Astrocyte (in vitro differentiated cells and primary cell): ENCODE data around the gene IL15. TPM values are rescaled to one million over a fixed set of nuclear protein-coding genes. Genes with fewer than 3 reads are reported as not detected.

ENCODE experiments used
- DNase-seq: peaks from one replicate; pipeline ENCODE4 v3.0.0-alpha.2; 2010; ENCODE audit warnings: low read depth
- FAIRE-seq: peaks from 2 replicates; lab custom pipeline; 2011; peaks lifted over from hg19 to GRCh38; lab: Jason Lieb, UNC
- H2AFZ ChIP-seq: 2 replicates; pipeline ENCODE4 v1.6.0; 2012; ENCODE audit warnings: low read depth, low read length, inconsistent platforms
- H3K27ac ChIP-seq: 2 replicates; pipeline ENCODE4 v1.5.1; 2011; ENCODE audit warnings: low read depth, low read length, inconsistent platforms
- H3K27me3 ChIP-seq: 2 replicates; pipeline ENCODE4 v1.6.0; 2011; ENCODE audit warnings: low read length, inconsistent platforms; ENCODE audit not compliant: insufficient read depth
- H3K36me3 ChIP-seq: 2 replicates; pipeline ENCODE4 v1.5.1; 2011; ENCODE audit warnings: low read length, inconsistent platforms; ENCODE audit not compliant: insufficient read depth
- H3K4me1 ChIP-seq: 2 replicates; pipeline ENCODE4 v1.5.1; 2011; ENCODE audit warnings: low read length, inconsistent platforms; ENCODE audit not compliant: insufficient read depth
- H3K4me2 ChIP-seq: 2 replicates; pipeline ENCODE4 v1.6.0; 2012; ENCODE audit warnings: low read length, inconsistent platforms
- H3K4me3 ChIP-seq: 2 replicates; pipeline ENCODE4 v1.5.1; 2011; ENCODE audit warnings: low read depth, mild to moderate bottlenecking, low read length, inconsistent platforms; ENCODE audit not compliant: insufficient read depth
- H3K79me2 ChIP-seq: 2 replicates; pipeline ENCODE4 v1.6.0; 2012; ENCODE audit warnings: mild to moderate bottlenecking, low read length, inconsistent platforms; ENCODE audit not compliant: insufficient read depth
- H3K9ac ChIP-seq: 2 replicates; pipeline ENCODE4 v1.6.0; 2012; ENCODE audit warnings: mild to moderate bottlenecking, low read length, inconsistent platforms
- H3K9me3 ChIP-seq: 2 replicates; pipeline ENCODE4 v1.5.1; 2012; ENCODE audit warnings: low read depth, mild to moderate bottlenecking, low read length, inconsistent platforms; ENCODE audit not compliant: insufficient read depth
- H4K20me1 ChIP-seq: 2 replicates; pipeline ENCODE4 v1.6.0; 2012; ENCODE audit warnings: low read length, inconsistent platforms; ENCODE audit not compliant: insufficient read depth
- H3K27ac Mint-ChIP-seq: one replicate; pipeline ENCODE4 v1.8.0; 2021; ENCODE audit warnings: mild to moderate bottlenecking, mixed read lengths; ENCODE audit not compliant: unreplicated experiment
- H3K27me3 Mint-ChIP-seq: one replicate; pipeline ENCODE4 v1.8.0; 2021; ENCODE audit warnings: low read depth, mixed read lengths; ENCODE audit not compliant: unreplicated experiment
- H3K36me3 Mint-ChIP-seq: one replicate; pipeline ENCODE4 v1.8.0; 2021; ENCODE audit warnings: low read depth, mixed read lengths; ENCODE audit not compliant: unreplicated experiment
- H3K4me1 Mint-ChIP-seq: one replicate; pipeline ENCODE4 v1.8.0; 2021; ENCODE audit warnings: low read depth, mixed read lengths; ENCODE audit not compliant: unreplicated experiment
- H3K4me3 Mint-ChIP-seq: one replicate; pipeline ENCODE4 v1.8.0; 2021; ENCODE audit warnings: mild to moderate bottlenecking, moderate library complexity, mixed read lengths; ENCODE audit not compliant: unreplicated experiment
- H3K9me3 Mint-ChIP-seq: one replicate; pipeline ENCODE4 v1.8.0; 2021; ENCODE audit warnings: mild to moderate bottlenecking, mixed read lengths; ENCODE audit not compliant: unreplicated experiment
- EZH2 ChIP-seq: IDR thresholded peaks from 2 replicates; pipeline ENCODE4 v1.6.1; 2012; ENCODE audit warnings: mild to moderate bottlenecking, low read length, inconsistent platforms; ENCODE audit not compliant: insufficient read depth
- total RNA-seq: library from RNA; stranded (reverse); gene quantifications from 2 replicates; pipeline ENCODE4 v1.2.1, GENCODE V29; 2021
- TF ChIP-seq, protein P1 (sequence below): IDR thresholded peaks from 2 replicates; pipeline ENCODE4 v1.5.1; 2011; ENCODE audit warnings: low read depth, mild to moderate bottlenecking, inconsistent platforms, low read length, moderate library complexity; ENCODE audit not compliant: insufficient read depth

Gene IL15
- total RNA-seq, 1 donor from 2014 or later, result 3.6 TPM

DNA sequence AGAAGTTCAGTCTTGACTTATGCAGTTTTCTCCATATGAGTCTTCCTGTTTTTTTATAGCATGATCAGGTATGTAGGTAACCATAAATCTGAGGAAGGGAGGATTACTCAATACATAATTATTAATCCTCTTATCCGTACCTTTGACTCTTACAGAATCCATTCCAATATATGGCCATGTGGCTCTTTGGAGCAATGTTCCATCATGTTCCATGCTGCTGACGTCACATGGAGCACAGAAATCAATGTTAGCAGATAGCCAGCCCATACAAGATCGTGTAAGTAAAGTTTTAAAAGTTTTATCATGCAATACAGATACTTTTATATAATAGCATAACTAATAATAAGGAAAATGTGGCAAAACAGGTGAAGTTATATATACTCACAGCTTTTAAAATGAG lies 19.6 kb downstream of the IL15 start:
- Histone ChIP-seq H3K4me3 (no peak overlapping the region), H3K4me1 (peaks cover 16% of the 10 kb centered on the region), H3K9me3 (no peaks in the 10 kb centered on the region), H3K9ac (no peak overlapping the region), H3K79me2 (no peaks in the 10 kb centered on the region), H3K27ac (no peak overlapping the region), H3K36me3 (no peaks in the 10 kb centered on the region), H3K27me3 (no peaks in the 10 kb centered on the region), H3K4me2 (no peak overlapping the region), H2AFZ (no peak overlapping the region), H4K20me1 (no peaks in the 10 kb centered on the region)
- no peak overlapping the region for H3K4me3 Mint-ChIP-seq
- peaks cover 1% of the 10 kb centered on the region for H3K9me3 Mint-ChIP-seq
- FAIRE-seq (no peak), DNase-seq (no peak)
- peaks cover 7% of the 10 kb centered on the region for H3K4me1 Mint-ChIP-seq
- no peaks in the 10 kb centered on the region for H3K36me3 Mint-ChIP-seq
- TF ChIP-seq EZH2, result no peak
- TF ChIP-seq, protein P1, sequence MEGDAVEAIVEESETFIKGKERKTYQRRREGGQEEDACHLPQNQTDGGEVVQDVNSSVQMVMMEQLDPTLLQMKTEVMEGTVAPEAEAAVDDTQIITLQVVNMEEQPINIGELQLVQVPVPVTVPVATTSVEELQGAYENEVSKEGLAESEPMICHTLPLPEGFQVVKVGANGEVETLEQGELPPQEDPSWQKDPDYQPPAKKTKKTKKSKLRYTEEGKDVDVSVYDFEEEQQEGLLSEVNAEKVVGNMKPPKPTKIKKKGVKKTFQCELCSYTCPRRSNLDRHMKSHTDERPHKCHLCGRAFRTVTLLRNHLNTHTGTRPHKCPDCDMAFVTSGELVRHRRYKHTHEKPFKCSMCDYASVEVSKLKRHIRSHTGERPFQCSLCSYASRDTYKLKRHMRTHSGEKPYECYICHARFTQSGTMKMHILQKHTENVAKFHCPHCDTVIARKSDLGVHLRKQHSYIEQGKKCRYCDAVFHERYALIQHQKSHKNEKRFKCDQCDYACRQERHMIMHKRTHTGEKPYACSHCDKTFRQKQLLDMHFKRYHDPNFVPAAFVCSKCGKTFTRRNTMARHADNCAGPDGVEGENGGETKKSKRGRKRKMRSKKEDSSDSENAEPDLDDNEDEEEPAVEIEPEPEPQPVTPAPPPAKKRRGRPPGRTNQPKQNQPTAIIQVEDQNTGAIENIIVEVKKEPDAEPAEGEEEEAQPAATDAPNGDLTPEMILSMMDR, result no peak
- H3K27me3 Mint-ChIP-seq, result no peaks in the 10 kb centered on the region
- no peak overlapping the region for H3K27ac Mint-ChIP-seq

DNA sequence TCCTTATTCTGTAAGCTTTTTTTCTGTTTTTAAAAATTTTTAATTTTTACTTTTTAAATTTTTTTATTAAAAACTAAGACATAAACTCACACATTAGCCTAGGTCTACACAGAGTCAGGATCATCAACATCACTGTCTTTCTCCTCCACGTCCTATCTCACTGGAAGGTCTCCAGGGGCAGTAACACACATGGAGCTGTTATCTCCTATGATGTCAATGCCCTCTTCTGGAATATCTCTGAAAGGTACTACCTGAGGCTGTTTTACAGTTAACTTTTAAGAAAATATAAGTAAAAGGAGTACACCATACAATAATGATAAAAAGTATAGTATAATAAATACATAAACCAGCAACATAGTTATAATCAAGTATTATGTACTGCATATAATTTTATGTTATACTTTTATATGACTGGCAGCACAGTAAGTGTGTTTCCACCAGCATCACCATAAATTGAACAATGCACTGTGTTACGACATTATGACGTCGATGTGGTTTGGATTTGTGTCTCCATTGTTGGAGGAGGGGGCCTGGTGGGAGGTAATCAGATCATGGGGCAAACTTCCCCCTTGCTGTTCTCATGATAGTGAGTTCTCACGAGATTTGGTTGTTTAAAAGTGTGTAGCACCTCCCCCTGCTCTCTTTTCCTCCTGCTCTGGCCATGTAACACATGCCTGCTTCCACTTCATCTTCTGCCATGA lies 21.3 kb downstream of the IL15 start:
- no peak overlapping the region for H3K27ac ChIP-seq
- peaks cover 7% of the 10 kb centered on the region for H3K4me1 Mint-ChIP-seq
- DNase-seq, result no peak
- H3K36me3 Mint-ChIP-seq, result no peaks in the 10 kb centered on the region
- no peak overlapping the region for H3K4me3 Mint-ChIP-seq
- H3K4me3 ChIP-seq, result no peak overlapping the region
- TF ChIP-seq EZH2, result no peak
- TF ChIP-seq, protein P1, result no peak
- H3K9me3 ChIP-seq, result no peaks in the 10 kb centered on the region
- H4K20me1 ChIP-seq, result no peaks in the 10 kb centered on the region
- H3K9me3 Mint-ChIP-seq, result peaks cover 1% of the 10 kb centered on the region
- H2AFZ ChIP-seq, result no peak overlapping the region
- no peaks in the 10 kb centered on the region for H3K27me3 Mint-ChIP-seq
- H3K9ac ChIP-seq, result no peak overlapping the region
- no peaks in the 10 kb centered on the region for H3K27me3 ChIP-seq
- FAIRE-seq, result no peak
- H3K4me1 ChIP-seq, result peaks cover 7% of the 10 kb centered on the region
- no peaks in the 10 kb centered on the region for H3K36me3 ChIP-seq
- no peak overlapping the region for H3K27ac Mint-ChIP-seq
- H3K4me2 ChIP-seq, result no peak overlapping the region
- H3K79me2 ChIP-seq, result no peaks in the 10 kb centered on the region

DNA sequence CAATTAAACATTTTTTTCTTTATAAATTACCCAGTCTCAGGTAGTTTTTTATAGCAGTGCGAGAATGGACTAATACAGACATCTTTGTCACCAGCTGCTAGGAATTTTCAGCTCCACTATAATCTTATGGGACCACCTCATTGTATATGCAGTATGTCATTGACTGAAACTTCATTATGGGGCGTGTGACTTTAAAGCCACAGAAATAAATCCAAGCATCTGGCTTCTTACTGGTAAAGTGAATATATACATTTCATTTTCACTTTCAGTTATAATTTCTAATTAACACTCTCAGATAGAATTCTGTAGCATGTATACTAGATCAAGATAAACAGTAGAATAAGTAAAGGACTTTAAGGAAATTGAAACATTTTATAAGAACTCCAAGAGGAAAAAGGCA lies 21.9 kb downstream of the IL15 start:
- no peak overlapping the region for H3K27ac ChIP-seq
- Mint-ChIP-seq H3K27ac (no peak overlapping the region), H3K4me3 (no peak overlapping the region), H3K4me1 (peaks cover 7% of the 10 kb centered on the region), H3K27me3 (no peaks in the 10 kb centered on the region), H3K36me3 (no peaks in the 10 kb centered on the region), H3K9me3 (peaks cover 1% of the 10 kb centered on the region)
- H2AFZ ChIP-seq, result no peak overlapping the region
- H3K79me2 ChIP-seq, result no peaks in the 10 kb centered on the region
- H3K9me3 ChIP-seq, result no peaks in the 10 kb centered on the region
- H3K9ac ChIP-seq, result no peak overlapping the region
- no peaks in the 10 kb centered on the region for H4K20me1 ChIP-seq
- FAIRE-seq (no peak), DNase-seq (no peak)
- H3K27me3 ChIP-seq, result no peaks in the 10 kb centered on the region
- no peak overlapping the region for H3K4me3 ChIP-seq
- peaks cover 3% of the 10 kb centered on the region for H3K4me1 ChIP-seq
- TF ChIP-seq EZH2, result no peak
- TF ChIP-seq, protein P1, result no peak
- H3K36me3 ChIP-seq, result no peaks in the 10 kb centered on the region
- no peak overlapping the region for H3K4me2 ChIP-seq
